ENCODE data around the gene DAP.
"Not testable (repeated sequence)": the region's sequence is repeated elsewhere in the genome, so short reads cannot be mapped to it uniquely, and the experiment has no call there.

Gene DAP

GRCh38 chr5:10649666-10650380, 111.2 kb downstream of the DAP start:
- Histone ChIP-seq H3K9me3 (ENCODE audit: control insufficient read depth in 5 of 5, low read length in 5 of 5) (no peaks in the 10 kb centered on the region), H3K27ac (ENCODE audit: low read depth, low read length) (no peak overlapping the region), H3K27me3 (ENCODE audit: control insufficient read depth in 5 of 5, insufficient read depth in 4 of 5, low read length in 5 of 5) (no peaks in the 10 kb centered on the region), H3K4me1 (ENCODE audit: control insufficient read depth in 5 of 5, insufficient read depth in 5 of 5, low read length in 5 of 5) (peaks cover 0 to 13% (median 9%) of the 10 kb centered on the region in 5 donors), H3K9ac (ENCODE audit: low read length in 5 of 5) (no peak overlapping the region), H3K4me3 (ENCODE audit: low read depth in 1 of 5, low read length in 5 of 5) (no peak overlapping the region), H3K36me3 (ENCODE audit: control insufficient read depth in 5 of 5, insufficient read depth in 5 of 5, low read length in 5 of 5) (peaks cover 0 to 7% (median 0%) of the 10 kb centered on the region in 5 donors)

- H3K27me3 ChIP-seq (ENCODE audit: control insufficient read depth in 5 of 5, insufficient read depth in 4 of 5, low read length in 5 of 5): no peaks in the 10 kb centered on the region
- H3K9ac ChIP-seq (ENCODE audit: low read length in 5 of 5): no peak overlapping the region
- no peak overlapping the region for H3K4me3 ChIP-seq (ENCODE audit: low read depth in 1 of 5, low read length in 5 of 5)
- peaks cover 0 to 13% (median 9%) of the 10 kb centered on the region in 5 donors for H3K4me1 ChIP-seq (ENCODE audit: control insufficient read depth in 5 of 5, insufficient read depth in 5 of 5, low read length in 5 of 5)
- H3K9me3 ChIP-seq (ENCODE audit: control insufficient read depth in 5 of 5, low read length in 5 of 5): no peaks in the 10 kb centered on the region
- peaks cover 0 to 3% (median 0%) of the 10 kb centered on the region in 5 donors for H3K36me3 ChIP-seq (ENCODE audit: control insufficient read depth in 5 of 5, insufficient read depth in 5 of 5, low read length in 5 of 5)
- no peak overlapping the region for H3K27ac ChIP-seq (ENCODE audit: low read depth, low read length)
These were observed 112.0 kb downstream of the DAP start for GRCh38 chr5:10648806-10649665.

- Histone ChIP-seq H3K27me3 (ENCODE audit: control insufficient read depth in 5 of 5, insufficient read depth in 4 of 5, low read length in 5 of 5) (no peaks in the 10 kb centered on the region), H3K4me3 (ENCODE audit: low read depth in 1 of 5, low read length in 5 of 5) (no peak overlapping the region), H3K36me3 (ENCODE audit: control insufficient read depth in 5 of 5, insufficient read depth in 5 of 5, low read length in 5 of 5) (peaks cover 0 to 3% (median 0%) of the 10 kb centered on the region in 5 donors), H3K4me1 (ENCODE audit: control insufficient read depth in 5 of 5, insufficient read depth in 5 of 5, low read length in 5 of 5) (peaks cover 0 to 4% (median under 1%) of the 10 kb centered on the region in 5 donors), H3K9ac (ENCODE audit: low read length in 5 of 5) (no peak overlapping the region), H3K27ac (ENCODE audit: low read depth, low read length) (no peak overlapping the region), H3K9me3 (ENCODE audit: control insufficient read depth in 5 of 5, low read length in 5 of 5) (no peaks in the 10 kb centered on the region)
These were observed 113.4 kb downstream of the DAP start for GRCh38 chr5:10647640-10648039.

- H3K9me3 ChIP-seq (ENCODE audit: control insufficient read depth in 5 of 5, low read length in 5 of 5): no peaks in the 10 kb centered on the region
- no peaks in the 10 kb centered on the region for H3K36me3 ChIP-seq (ENCODE audit: control insufficient read depth in 5 of 5, insufficient read depth in 5 of 5, low read length in 5 of 5)
- H3K4me1 ChIP-seq (ENCODE audit: control insufficient read depth in 5 of 5, insufficient read depth in 5 of 5, low read length in 5 of 5): no peaks in the 10 kb centered on the region
- no peaks in the 10 kb centered on the region for H3K27me3 ChIP-seq (ENCODE audit: control insufficient read depth in 5 of 5, insufficient read depth in 4 of 5, low read length in 5 of 5)
- no peak overlapping the region for H3K9ac ChIP-seq (ENCODE audit: low read length in 5 of 5)
- H3K4me3 ChIP-seq (ENCODE audit: low read depth in 1 of 5, low read length in 5 of 5): no peak overlapping the region
- H3K27ac ChIP-seq (ENCODE audit: low read depth, low read length): no peak overlapping the region
These were observed 115.4 kb downstream of the DAP start for GRCh38 chr5:10645671-10646070.

GRCh38 chr5:10645146-10645545, 115.9 kb downstream of the DAP start:
- Histone ChIP-seq H3K4me1 (ENCODE audit: control insufficient read depth in 5 of 5, insufficient read depth in 5 of 5, low read length in 5 of 5) (no peaks in the 10 kb centered on the region), H3K27me3 (ENCODE audit: control insufficient read depth in 5 of 5, insufficient read depth in 4 of 5, low read length in 5 of 5) (no peaks in the 10 kb centered on the region), H3K4me3 (ENCODE audit: low read depth in 1 of 5, low read length in 5 of 5) (no peak overlapping the region), H3K9ac (ENCODE audit: low read length in 5 of 5) (no peak overlapping the region), H3K27ac (ENCODE audit: low read depth, low read length) (no peak overlapping the region), H3K9me3 (ENCODE audit: control insufficient read depth in 5 of 5, low read length in 5 of 5) (no peaks in the 10 kb centered on the region), H3K36me3 (ENCODE audit: control insufficient read depth in 5 of 5, insufficient read depth in 5 of 5, low read length in 5 of 5) (no peaks in the 10 kb centered on the region)

- H3K9ac ChIP-seq (ENCODE audit: low read length in 5 of 5): no peak overlapping the region
- H3K27ac ChIP-seq (ENCODE audit: low read depth, low read length): no peak overlapping the region
- no peaks in the 10 kb centered on the region for H3K9me3 ChIP-seq (ENCODE audit: control insufficient read depth in 5 of 5, low read length in 5 of 5)
- H3K4me3 ChIP-seq (ENCODE audit: low read depth in 1 of 5, low read length in 5 of 5): no peak overlapping the region
- H3K36me3 ChIP-seq (ENCODE audit: control insufficient read depth in 5 of 5, insufficient read depth in 5 of 5, low read length in 5 of 5): no peaks in the 10 kb centered on the region
- no peaks in the 10 kb centered on the region for H3K27me3 ChIP-seq (ENCODE audit: control insufficient read depth in 5 of 5, insufficient read depth in 4 of 5, low read length in 5 of 5)
- H3K4me1 ChIP-seq (ENCODE audit: control insufficient read depth in 5 of 5, insufficient read depth in 5 of 5, low read length in 5 of 5): no peaks in the 10 kb centered on the region
These were observed 116.8 kb downstream of the DAP start for GRCh38 chr5:10644192-10644591.

DNA sequence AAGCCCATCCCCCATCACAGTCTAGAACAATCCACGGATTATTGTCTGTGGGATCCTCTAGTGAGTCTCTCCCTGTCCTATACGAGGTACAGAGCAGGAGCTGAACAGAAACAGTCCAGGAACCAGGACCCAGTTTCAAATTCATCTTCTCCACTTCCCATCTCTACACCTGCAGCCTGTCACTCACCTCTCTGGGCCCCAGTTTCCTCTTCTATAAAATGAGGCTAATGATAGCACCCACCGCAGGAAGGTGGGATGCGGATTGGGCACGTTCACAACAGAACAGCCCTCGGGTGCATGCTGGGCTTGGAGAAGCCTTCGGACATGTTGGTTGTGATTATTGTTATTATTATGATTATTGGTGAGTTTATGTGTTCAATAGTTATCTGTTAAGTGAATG, 118.7 kb downstream of the DAP start:
- H3K9ac ChIP-seq (ENCODE audit: low read length in 5 of 5): no peak overlapping the region
- no peak overlapping the region for H3K4me3 ChIP-seq (ENCODE audit: low read depth in 1 of 5, low read length in 5 of 5)
- H3K9me3 ChIP-seq (ENCODE audit: control insufficient read depth in 5 of 5, low read length in 5 of 5): no peaks in the 10 kb centered on the region
- H3K27me3 ChIP-seq (ENCODE audit: control insufficient read depth in 5 of 5, insufficient read depth in 4 of 5, low read length in 5 of 5): no peaks in the 10 kb centered on the region
- no peaks in the 10 kb centered on the region for H3K4me1 ChIP-seq (ENCODE audit: control insufficient read depth in 5 of 5, insufficient read depth in 5 of 5, low read length in 5 of 5)
- no peak overlapping the region for H3K27ac ChIP-seq (ENCODE audit: low read depth, low read length)
- peaks cover 0 to 8% (median 0%) of the 10 kb centered on the region in 5 donors for H3K36me3 ChIP-seq (ENCODE audit: control insufficient read depth in 5 of 5, insufficient read depth in 5 of 5, low read length in 5 of 5)

DNA sequence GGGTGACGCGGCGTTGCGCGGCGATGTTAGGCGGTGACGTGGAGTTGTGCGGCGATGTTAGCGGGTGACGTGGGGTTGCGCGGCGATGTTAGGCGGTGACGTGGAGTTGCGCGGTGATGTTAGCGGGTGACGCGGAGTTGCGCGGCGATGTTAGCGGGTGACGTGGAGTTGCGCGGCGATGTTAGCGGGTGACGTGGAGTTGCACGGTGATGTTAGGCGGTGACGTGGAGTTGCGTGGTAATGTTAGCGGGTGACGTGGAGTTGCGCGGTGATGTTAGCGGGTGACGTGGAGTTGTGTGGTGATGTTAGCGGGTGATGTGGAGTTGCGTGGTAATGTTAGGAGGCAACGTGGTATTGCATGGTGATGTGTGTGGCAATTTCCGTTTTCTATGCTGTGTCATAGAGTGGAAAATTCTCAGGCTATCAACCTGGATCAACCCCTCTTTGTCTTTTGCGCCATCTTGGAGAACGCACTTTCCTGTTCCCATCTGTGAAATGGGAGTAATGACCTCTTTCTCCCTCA, 121.1 kb downstream of the DAP start:
- H3K4me1 ChIP-seq (ENCODE audit: control insufficient read depth in 5 of 5, insufficient read depth in 5 of 5, low read length in 5 of 5): no peaks in the 10 kb centered on the region
- no peak overlapping the region for H3K27ac ChIP-seq (ENCODE audit: low read depth, low read length)
- no peaks in the 10 kb centered on the region for H3K27me3 ChIP-seq (ENCODE audit: control insufficient read depth in 5 of 5, insufficient read depth in 4 of 5, low read length in 5 of 5)
- H3K9me3 ChIP-seq (ENCODE audit: control insufficient read depth in 5 of 5, low read length in 5 of 5): no peaks in the 10 kb centered on the region
- no peak overlapping the region for H3K4me3 ChIP-seq (ENCODE audit: low read depth in 1 of 5, low read length in 5 of 5)
- no peak overlapping the region for H3K9ac ChIP-seq (ENCODE audit: low read length in 5 of 5)
- peaks cover 0 to 8% (median 0%) of the 10 kb centered on the region in 5 donors for H3K36me3 ChIP-seq (ENCODE audit: control insufficient read depth in 5 of 5, insufficient read depth in 5 of 5, low read length in 5 of 5)

DNA sequence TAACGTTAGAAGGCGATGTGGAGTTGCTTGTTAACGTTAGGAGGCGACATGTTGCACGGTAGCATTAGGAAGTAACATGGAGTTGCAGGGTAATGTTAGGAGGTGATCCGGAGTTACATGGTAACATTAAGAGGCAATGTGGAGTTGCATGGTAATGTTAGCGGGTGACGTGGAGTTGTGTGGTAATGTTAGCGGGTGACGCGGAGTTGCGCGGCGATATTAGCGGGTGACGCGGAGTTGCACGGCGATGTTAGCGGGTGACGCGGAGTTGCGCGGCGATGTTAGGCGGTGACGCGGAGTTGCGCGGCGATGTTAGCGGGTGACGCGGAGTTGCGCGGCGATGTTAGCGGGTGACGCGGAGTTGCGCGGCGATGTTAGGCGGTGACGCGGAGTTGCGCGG, 122.3 kb downstream of the DAP start:
- H3K9me3 ChIP-seq (ENCODE audit: control insufficient read depth in 5 of 5, low read length in 5 of 5); H3K36me3 ChIP-seq (ENCODE audit: control insufficient read depth in 5 of 5, insufficient read depth in 5 of 5, low read length in 5 of 5): not testable (repeated sequence)

GRCh38 chr5:10637944-10638343, 123.1 kb downstream of the DAP start:
- Histone ChIP-seq H3K9ac (ENCODE audit: low read length in 5 of 5) (no peak overlapping the region), H3K9me3 (ENCODE audit: control insufficient read depth in 5 of 5, low read length in 5 of 5) (no peaks in the 10 kb centered on the region), H3K27ac (ENCODE audit: low read depth, low read length) (no peak overlapping the region), H3K27me3 (ENCODE audit: control insufficient read depth in 5 of 5, insufficient read depth in 4 of 5, low read length in 5 of 5) (no peaks in the 10 kb centered on the region), H3K4me3 (ENCODE audit: low read depth in 1 of 5, low read length in 5 of 5) (no peak overlapping the region), H3K4me1 (ENCODE audit: control insufficient read depth in 5 of 5, insufficient read depth in 5 of 5, low read length in 5 of 5) (peaks cover 0 to 11% (median 0%) of the 10 kb centered on the region in 5 donors), H3K36me3 (ENCODE audit: control insufficient read depth in 5 of 5, insufficient read depth in 5 of 5, low read length in 5 of 5) (peaks cover 0 to 8% (median 0%) of the 10 kb centered on the region in 5 donors)

More for the DNA sequence above, 122.3 kb downstream of the DAP start:
- H3K4me3 ChIP-seq (ENCODE audit: low read depth in 1 of 5, low read length in 5 of 5); H3K4me1 ChIP-seq (ENCODE audit: control insufficient read depth in 5 of 5, insufficient read depth in 5 of 5, low read length in 5 of 5); H3K27ac ChIP-seq (ENCODE audit: low read depth, low read length); H3K27me3 ChIP-seq (ENCODE audit: control insufficient read depth in 5 of 5, insufficient read depth in 4 of 5, low read length in 5 of 5); H3K9ac ChIP-seq (ENCODE audit: low read length in 5 of 5): not testable (repeated sequence)
